NCI-H510A (cell line): Measurements from ENCODE around the gene EEIG1.

Source experiments
- DNase-seq: peaks from one replicate; lab custom pipeline; 2025; lab: John Stamatoyannopoulos, UW

EEIG1 gene

GRCh38 chr9:128001151-128001778 lies 20.5 kb upstream of the EEIG1 start:
- no peak for DNase-seq

- no peak for DNase-seq
Measured at GRCh38 chr9:127999461-127999860, 18.7 kb upstream of the EEIG1 start.

- no peak for DNase-seq
Measured at GRCh38 chr9:127993721-127994120, 12.9 kb upstream of the EEIG1 start.

GRCh38 chr9:127991757-127992274 lies 11.0 kb upstream of the EEIG1 start:
- no peak for DNase-seq

GRCh38 chr9:127991017-127991756 lies 10.4 kb upstream of the EEIG1 start:
- DNase-seq, result no peak

- DNase-seq, result no peak
Measured at GRCh38 chr9:127990554-127990953, 9.8 kb upstream of the EEIG1 start.

GRCh38 chr9:127989094-127989493 lies 8.3 kb upstream of the EEIG1 start:
- no peak for DNase-seq

GRCh38 chr9:127987103-127987614 lies 6.4 kb upstream of the EEIG1 start:
- DNase-seq, result no peak

GRCh38 chr9:127985011-127985410 lies 4.2 kb upstream of the EEIG1 start:
- no peak for DNase-seq

GRCh38 chr9:127983847-127984289 lies 3.1 kb upstream of the EEIG1 start:
- no peak for DNase-seq

GRCh38 chr9:127982912-127983311 lies 2.1 kb upstream of the EEIG1 start:
- no peak for DNase-seq

GRCh38 chr9:127981559-127982121 lies 851 bp upstream of the EEIG1 start:
- DNase-seq, result no peak

- peak; percentile 58 for DNase-seq
Measured at GRCh38 chr9:127980060-127980705, 606 bp downstream of the EEIG1 start.

- no peak for DNase-seq
Measured at GRCh38 chr9:127979333-127980059, 1.3 kb downstream of the EEIG1 start.

- no peak for DNase-seq
Measured at GRCh38 chr9:127979015-127979332, 1.8 kb downstream of the EEIG1 start.

GRCh38 chr9:127977884-127978647 lies 2.7 kb downstream of the EEIG1 start:
- no peak for DNase-seq

- DNase-seq, result no peak
Measured at GRCh38 chr9:127977009-127977883, 3.5 kb downstream of the EEIG1 start.

GRCh38 chr9:127976498-127976897 lies 4.3 kb downstream of the EEIG1 start:
- DNase-seq, result peak; percentile 91

GRCh38 chr9:127975376-127976315 lies 5.1 kb downstream of the EEIG1 start:
- DNase-seq, result no peak
